Measurements from ENCODE around the gene GOLT1A. TPM values are rescaled to one million over a fixed set of nuclear protein-coding genes. Genes with fewer than 3 reads are reported as not detected.
A peak's percentile ranks its signal among the peaks of the same experiment; 100 is the strongest.

The GOLT1A gene
- total RNA-seq, 1 donor = not detected

DNA sequence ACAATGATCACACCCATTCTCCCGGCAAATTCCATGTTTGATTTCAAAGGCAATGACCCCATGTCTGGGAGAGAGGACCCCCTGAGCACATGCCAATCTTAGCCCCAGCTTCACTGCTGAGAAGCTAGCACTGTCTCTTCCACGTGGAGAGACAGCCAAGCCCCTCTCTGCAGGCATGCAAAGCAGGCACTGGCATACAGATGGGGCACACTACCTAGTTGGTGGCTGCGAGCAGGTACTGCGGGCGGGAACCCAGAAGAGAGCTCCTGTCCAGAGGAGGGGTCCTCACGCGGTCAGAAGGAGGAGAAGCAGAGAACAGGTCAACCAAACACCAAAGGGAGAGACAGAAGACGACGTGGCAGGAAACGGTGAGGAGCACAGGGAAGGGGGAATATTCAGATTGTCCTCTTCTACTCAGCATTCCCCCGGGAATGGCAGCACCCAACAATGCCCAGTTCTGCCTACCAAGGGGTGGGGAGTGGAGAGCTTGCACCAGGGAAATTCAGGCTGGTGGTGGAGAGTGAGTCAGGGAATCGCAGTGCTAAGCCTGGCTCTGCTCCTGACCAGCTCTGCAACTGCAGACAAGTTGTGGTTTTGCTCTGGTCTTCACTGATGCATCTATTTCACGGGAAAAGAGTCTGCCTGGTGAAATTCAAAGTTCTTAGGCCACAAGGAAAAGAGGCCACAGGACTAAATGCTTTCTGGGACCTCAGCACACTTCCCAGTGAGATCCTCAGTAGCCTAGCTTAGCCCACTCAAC is 48.1 kb upstream of the GOLT1A start:
- Histone ChIP-seq H4K20me1 (ENCODE audit: insufficient read depth, low read length) (no peaks in the 10 kb centered on the region), H2AFZ (ENCODE audit: low read length) (no peak overlapping the region), H3K4me2 (ENCODE audit: insufficient read depth, low read length) (no peak overlapping the region), H3K36me3 (ENCODE audit: insufficient read depth, low read length) (no peaks in the 10 kb centered on the region), H3K79me2 (ENCODE audit: insufficient read depth, low read length) (no peaks in the 10 kb centered on the region), H3K27ac (ENCODE audit: low read depth, low read length) (no peak overlapping the region), H3K27me3 (ENCODE audit: insufficient read depth, low read length) (peaks cover 30% of the 10 kb centered on the region), H3K4me3 (ENCODE audit: insufficient read depth, low read length) (no peak overlapping the region), H3K4me1 (ENCODE audit: insufficient read depth, low read length) (peaks cover 10% of the 10 kb centered on the region), H3K9me3 (ENCODE audit: low read depth, low read length) (no peaks in the 10 kb centered on the region)
- TF ChIP-seq, protein P1, sequence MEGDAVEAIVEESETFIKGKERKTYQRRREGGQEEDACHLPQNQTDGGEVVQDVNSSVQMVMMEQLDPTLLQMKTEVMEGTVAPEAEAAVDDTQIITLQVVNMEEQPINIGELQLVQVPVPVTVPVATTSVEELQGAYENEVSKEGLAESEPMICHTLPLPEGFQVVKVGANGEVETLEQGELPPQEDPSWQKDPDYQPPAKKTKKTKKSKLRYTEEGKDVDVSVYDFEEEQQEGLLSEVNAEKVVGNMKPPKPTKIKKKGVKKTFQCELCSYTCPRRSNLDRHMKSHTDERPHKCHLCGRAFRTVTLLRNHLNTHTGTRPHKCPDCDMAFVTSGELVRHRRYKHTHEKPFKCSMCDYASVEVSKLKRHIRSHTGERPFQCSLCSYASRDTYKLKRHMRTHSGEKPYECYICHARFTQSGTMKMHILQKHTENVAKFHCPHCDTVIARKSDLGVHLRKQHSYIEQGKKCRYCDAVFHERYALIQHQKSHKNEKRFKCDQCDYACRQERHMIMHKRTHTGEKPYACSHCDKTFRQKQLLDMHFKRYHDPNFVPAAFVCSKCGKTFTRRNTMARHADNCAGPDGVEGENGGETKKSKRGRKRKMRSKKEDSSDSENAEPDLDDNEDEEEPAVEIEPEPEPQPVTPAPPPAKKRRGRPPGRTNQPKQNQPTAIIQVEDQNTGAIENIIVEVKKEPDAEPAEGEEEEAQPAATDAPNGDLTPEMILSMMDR (IDR thresholded peaks at IDR 0.05; ENCODE audit: extremely low read depth, low read depth, low read length) = no peak
- peak; percentile 93 for DNase-seq (ENCODE audit: insufficient read length, low spot score, missing footprints)

DNA sequence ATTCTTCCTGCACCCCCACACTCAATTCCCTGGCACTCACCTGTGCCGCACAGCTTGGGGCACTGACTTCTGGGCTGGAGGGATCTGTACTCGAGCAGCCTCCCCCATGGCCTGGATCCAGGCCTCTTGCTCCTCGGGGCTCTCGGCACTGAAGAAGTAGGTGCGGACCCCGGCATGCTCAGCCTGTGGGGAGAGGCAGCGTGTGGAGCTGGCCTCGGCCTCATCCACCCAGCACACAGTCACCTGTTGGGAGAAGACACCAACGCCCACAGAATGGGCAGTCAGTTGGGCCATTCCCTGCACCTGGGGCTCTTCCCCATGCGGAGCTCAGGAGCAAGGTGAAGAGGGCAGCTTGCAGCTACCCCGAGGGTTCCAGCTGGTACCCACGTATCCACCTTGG is 47.5 kb upstream of the GOLT1A start:
- Histone ChIP-seq H3K4me3 (ENCODE audit: insufficient read depth, low read length) (no peak overlapping the region), H3K4me2 (ENCODE audit: insufficient read depth, low read length) (no peak overlapping the region), H3K27me3 (ENCODE audit: insufficient read depth, low read length) (peaks cover 30% of the 10 kb centered on the region), H3K27ac (ENCODE audit: low read depth, low read length) (no peak overlapping the region), H2AFZ (ENCODE audit: low read length) (no peak overlapping the region), H4K20me1 (ENCODE audit: insufficient read depth, low read length) (no peaks in the 10 kb centered on the region), H3K36me3 (ENCODE audit: insufficient read depth, low read length) (no peaks in the 10 kb centered on the region), H3K9me3 (ENCODE audit: low read depth, low read length) (no peaks in the 10 kb centered on the region), H3K79me2 (ENCODE audit: insufficient read depth, low read length) (no peaks in the 10 kb centered on the region), H3K4me1 (ENCODE audit: insufficient read depth, low read length) (peaks cover 10% of the 10 kb centered on the region)
- DNase-seq (ENCODE audit: insufficient read length, low spot score, missing footprints) = no peak
- TF ChIP-seq, protein P1 (IDR thresholded peaks at IDR 0.05; ENCODE audit: extremely low read depth, low read depth, low read length) = no peak

DNA sequence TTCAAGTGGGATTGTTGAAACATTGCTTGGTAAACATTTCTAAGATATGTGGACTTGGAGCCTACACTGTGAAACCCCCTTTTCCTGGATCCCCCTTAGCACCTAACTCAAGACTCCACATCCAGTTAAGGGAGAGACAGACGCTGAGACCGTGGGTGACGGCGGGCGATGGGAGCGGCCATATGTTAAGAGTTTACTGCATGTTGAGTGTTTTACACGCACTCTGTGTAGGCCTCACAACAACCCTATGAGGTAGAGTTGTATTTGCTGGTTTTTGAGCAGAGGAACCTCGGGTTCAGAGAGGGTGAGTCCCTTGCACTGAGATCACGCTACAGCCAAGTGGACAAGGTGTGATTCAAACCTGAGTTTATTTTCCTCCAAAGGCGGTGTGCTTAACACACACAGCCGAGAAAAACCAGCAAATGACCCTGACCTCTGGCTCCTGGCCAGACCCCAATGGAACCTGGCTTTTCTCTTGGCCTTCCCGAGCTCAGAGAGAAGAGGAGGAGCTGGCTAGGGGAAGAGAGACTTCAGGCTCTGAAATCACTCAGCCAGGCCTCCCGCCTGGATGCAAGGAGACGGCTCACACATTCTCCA is 46.9 kb upstream of the GOLT1A start:
- no peaks in the 10 kb centered on the region for H3K79me2 ChIP-seq (ENCODE audit: insufficient read depth, low read length)
- H3K27me3 ChIP-seq (ENCODE audit: insufficient read depth, low read length) = peaks cover 29% of the 10 kb centered on the region
- H3K9me3 ChIP-seq (ENCODE audit: low read depth, low read length) = no peaks in the 10 kb centered on the region
- H3K4me1 ChIP-seq (ENCODE audit: insufficient read depth, low read length) = peaks cover 15% of the 10 kb centered on the region
- no peak overlapping the region for H3K4me3 ChIP-seq (ENCODE audit: insufficient read depth, low read length)
- no peak for DNase-seq (ENCODE audit: insufficient read length, low spot score, missing footprints)
- no peak overlapping the region for H3K27ac ChIP-seq (ENCODE audit: low read depth, low read length)
- no peak overlapping the region for H2AFZ ChIP-seq (ENCODE audit: low read length)
- TF ChIP-seq, protein P1 (IDR thresholded peaks at IDR 0.05; ENCODE audit: extremely low read depth, low read depth, low read length) = no peak
- H3K36me3 ChIP-seq (ENCODE audit: insufficient read depth, low read length) = no peaks in the 10 kb centered on the region
- no peak overlapping the region for H3K4me2 ChIP-seq (ENCODE audit: insufficient read depth, low read length)
- H4K20me1 ChIP-seq (ENCODE audit: insufficient read depth, low read length) = no peaks in the 10 kb centered on the region

DNA sequence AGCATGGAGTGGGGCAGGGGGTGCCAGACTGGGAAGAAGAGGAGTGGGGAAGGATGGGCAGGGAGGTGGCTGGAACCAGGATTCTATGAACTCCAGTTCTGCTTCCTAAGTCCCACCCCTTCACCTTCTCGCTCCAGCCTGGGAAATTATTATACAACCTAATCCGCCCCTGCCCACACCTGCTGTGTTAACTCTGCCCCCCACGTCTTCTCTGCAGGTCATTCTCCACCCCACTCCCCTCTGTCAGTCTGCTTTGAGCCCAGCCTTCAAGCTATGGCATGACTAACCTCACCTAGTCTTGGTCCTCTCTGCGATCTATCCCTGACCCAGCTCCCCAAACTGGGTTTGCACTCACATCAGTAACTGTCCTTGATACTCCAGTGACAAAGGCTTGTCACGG is 46.0 kb upstream of the GOLT1A start:
- Histone ChIP-seq H3K4me1 (ENCODE audit: insufficient read depth, low read length) (peaks cover 19% of the 10 kb centered on the region), H3K27me3 (ENCODE audit: insufficient read depth, low read length) (peaks cover 25% of the 10 kb centered on the region), H3K4me2 (ENCODE audit: insufficient read depth, low read length) (no peak overlapping the region), H3K79me2 (ENCODE audit: insufficient read depth, low read length) (no peaks in the 10 kb centered on the region), H3K9me3 (ENCODE audit: low read depth, low read length) (no peaks in the 10 kb centered on the region), H3K36me3 (ENCODE audit: insufficient read depth, low read length) (no peaks in the 10 kb centered on the region), H2AFZ (ENCODE audit: low read length) (no peak overlapping the region), H3K4me3 (ENCODE audit: insufficient read depth, low read length) (no peak overlapping the region), H3K27ac (ENCODE audit: low read depth, low read length) (no peak overlapping the region), H4K20me1 (ENCODE audit: insufficient read depth, low read length) (no peaks in the 10 kb centered on the region)
- peak; percentile 42 for DNase-seq (ENCODE audit: insufficient read length, low spot score, missing footprints)
- TF ChIP-seq, protein P1 (IDR thresholded peaks at IDR 0.05; ENCODE audit: extremely low read depth, low read depth, low read length) = no peak

Measured in osteoblast (primary cell).